ENCODE measurements around the gene PAQR8. TPM values are rescaled to one million over a fixed set of nuclear protein-coding genes. Genes with fewer than 3 reads are reported as not detected.
A peak's percentile ranks its signal among the peaks of the same experiment; 100 is the strongest.

PAQR8 gene
- total and polyA plus RNA-seq, 4 donors = 36.0 to 60.1 (median 40.9) TPM

- Histone ChIP-seq H3K4me3 (ENCODE audit: low read depth, low read length) (no peak overlapping the region), H3K4me1 (ENCODE audit: control insufficient read depth, insufficient read depth, low read length) (peaks cover 5% of the 10 kb centered on the region), H3K27ac (ENCODE audit: low read depth, low read length) (no peak overlapping the region), H3K36me3 (ENCODE audit: control insufficient read depth, insufficient read depth, low read length) (no peaks in the 10 kb centered on the region), H3K9me3 (ENCODE audit: control insufficient read depth, insufficient read depth, low read length) (no peaks in the 10 kb centered on the region), H3K27me3 (ENCODE audit: control insufficient read depth, insufficient read depth, low read length) (no peaks in the 10 kb centered on the region)
- no peak for DNase-seq (ENCODE audit: low read depth in 4 of 6, low spot score in 6 of 6)
- no CpG with 5 or more reads among the region's 1 CpG for WGBS (ENCODE audit: insufficient coverage)
Measured at GRCh38 chr6:52415333-52415732, 53.4 kb downstream of the PAQR8 start.

GRCh38 chr6:52415917-52416628 lies 54.1 kb downstream of the PAQR8 start:
- Histone ChIP-seq H3K9me3 (ENCODE audit: control insufficient read depth, insufficient read depth, low read length) (no peaks in the 10 kb centered on the region), H3K27me3 (ENCODE audit: control insufficient read depth, insufficient read depth, low read length) (no peaks in the 10 kb centered on the region), H3K27ac (ENCODE audit: low read depth, low read length) (no peak overlapping the region), H3K4me1 (ENCODE audit: control insufficient read depth, insufficient read depth, low read length) (peaks cover 5% of the 10 kb centered on the region), H3K4me3 (ENCODE audit: low read depth, low read length) (no peak overlapping the region), H3K36me3 (ENCODE audit: control insufficient read depth, insufficient read depth, low read length) (no peaks in the 10 kb centered on the region)
- 100% methylated on average over 1 of the region's 6 CpGs for WGBS (ENCODE audit: insufficient coverage)
- DNase-seq (ENCODE audit: low read depth in 4 of 6, low spot score in 6 of 6) = no peak

GRCh38 chr6:52416629-52417151 lies 54.7 kb downstream of the PAQR8 start:
- DNase-seq (ENCODE audit: low read depth in 4 of 6, low spot score in 6 of 6) = peak; percentile 49 to 93 (median 62)
- no CpG with 5 or more reads among the region's 1 CpG for WGBS (ENCODE audit: insufficient coverage)
- no peak overlapping the region for H3K4me3 ChIP-seq (ENCODE audit: low read depth, low read length)
- no peak overlapping the region for H3K27ac ChIP-seq (ENCODE audit: low read depth, low read length)
- H3K4me1 ChIP-seq (ENCODE audit: control insufficient read depth, insufficient read depth, low read length) = peaks cover 5% of the 10 kb centered on the region
- H3K27me3 ChIP-seq (ENCODE audit: control insufficient read depth, insufficient read depth, low read length) = no peaks in the 10 kb centered on the region
- H3K36me3 ChIP-seq (ENCODE audit: control insufficient read depth, insufficient read depth, low read length) = no peaks in the 10 kb centered on the region
- no peaks in the 10 kb centered on the region for H3K9me3 ChIP-seq (ENCODE audit: control insufficient read depth, insufficient read depth, low read length)

- DNase-seq (ENCODE audit: low read depth in 4 of 6, low spot score in 6 of 6) = no peak
- no peak overlapping the region for H3K4me3 ChIP-seq (ENCODE audit: low read depth, low read length)
- H3K27ac ChIP-seq (ENCODE audit: low read depth, low read length) = no peak overlapping the region
- no peaks in the 10 kb centered on the region for H3K27me3 ChIP-seq (ENCODE audit: control insufficient read depth, insufficient read depth, low read length)
- 82% methylated on average over 3 of the region's 5 CpGs for WGBS (ENCODE audit: insufficient coverage)
- peaks cover 5% of the 10 kb centered on the region for H3K4me1 ChIP-seq (ENCODE audit: control insufficient read depth, insufficient read depth, low read length)
- no peaks in the 10 kb centered on the region for H3K9me3 ChIP-seq (ENCODE audit: control insufficient read depth, insufficient read depth, low read length)
- no peaks in the 10 kb centered on the region for H3K36me3 ChIP-seq (ENCODE audit: control insufficient read depth, insufficient read depth, low read length)
Measured at GRCh38 chr6:52417675-52418111, 55.7 kb downstream of the PAQR8 start.

GRCh38 chr6:52418606-52419005 lies 56.7 kb downstream of the PAQR8 start:
- no peaks in the 10 kb centered on the region for H3K27me3 ChIP-seq (ENCODE audit: control insufficient read depth, insufficient read depth, low read length)
- 93% methylated on average over 2 of the region's 2 CpGs for WGBS (ENCODE audit: insufficient coverage)

GRCh38 chr6:52419809-52420667 lies 58.1 kb downstream of the PAQR8 start, which contains the start of gene EFHC1:
EFHC1 (plus strand) TSS chr6:52420342; CDS start chr6:52420411, 69 bp downstream.
- DNase-seq (ENCODE audit: low read depth in 4 of 6, low spot score in 6 of 6) = peak; percentile 90 to 99 (median 97)
- Histone ChIP-seq H3K36me3 (ENCODE audit: control insufficient read depth, insufficient read depth, low read length) (no peaks in the 10 kb centered on the region), H3K27me3 (ENCODE audit: control insufficient read depth, insufficient read depth, low read length) (no peaks in the 10 kb centered on the region), H3K4me1 (ENCODE audit: control insufficient read depth, insufficient read depth, low read length) (peaks cover 5% of the 10 kb centered on the region), H3K27ac (ENCODE audit: low read depth, low read length) (peak within 1 kb of the TSS; percentile 93), H3K9me3 (ENCODE audit: control insufficient read depth, insufficient read depth, low read length) (no peaks in the 10 kb centered on the region), H3K4me3 (ENCODE audit: low read depth, low read length) (peak within 1 kb of the TSS; percentile 99)
- under 1% methylated on average over 56 of the region's 57 CpGs for WGBS (ENCODE audit: insufficient coverage)

More at GRCh38 chr6:52418606-52419005, 56.7 kb downstream of the PAQR8 start:
- peaks cover 5% of the 10 kb centered on the region for H3K4me1 ChIP-seq (ENCODE audit: control insufficient read depth, insufficient read depth, low read length)
- no peaks in the 10 kb centered on the region for H3K9me3 ChIP-seq (ENCODE audit: control insufficient read depth, insufficient read depth, low read length)
- no peak overlapping the region for H3K27ac ChIP-seq (ENCODE audit: low read depth, low read length)
- DNase-seq (ENCODE audit: low read depth in 4 of 6, low spot score in 6 of 6) = no peak
- H3K4me3 ChIP-seq (ENCODE audit: low read depth, low read length) = no peak overlapping the region
- H3K36me3 ChIP-seq (ENCODE audit: control insufficient read depth, insufficient read depth, low read length) = no peaks in the 10 kb centered on the region

GRCh38 chr6:52420668-52421358 lies 58.9 kb downstream of the PAQR8 start:
- WGBS (ENCODE audit: insufficient coverage) = under 1% methylated on average over 19 of the region's 21 CpGs
- H3K9me3 ChIP-seq (ENCODE audit: control insufficient read depth, insufficient read depth, low read length) = no peaks in the 10 kb centered on the region
- H3K36me3 ChIP-seq (ENCODE audit: control insufficient read depth, insufficient read depth, low read length) = no peaks in the 10 kb centered on the region
- peak in 5 of 6 donors; percentile 31 to 93 (median 53) for DNase-seq (ENCODE audit: low read depth in 4 of 6, low spot score in 6 of 6)
- H3K27ac ChIP-seq (ENCODE audit: low read depth, low read length) = peak overlapping the region; percentile 87
- H3K27me3 ChIP-seq (ENCODE audit: control insufficient read depth, insufficient read depth, low read length) = no peaks in the 10 kb centered on the region
- H3K4me3 ChIP-seq (ENCODE audit: low read depth, low read length) = peak overlapping the region; percentile 99
- peaks cover 5% of the 10 kb centered on the region for H3K4me1 ChIP-seq (ENCODE audit: control insufficient read depth, insufficient read depth, low read length)

GRCh38 chr6:52422156-52422555 lies 60.2 kb downstream of the PAQR8 start:
- 94% methylated on average over 2 of the region's 2 CpGs for WGBS (ENCODE audit: insufficient coverage)
- Histone ChIP-seq H3K4me3 (ENCODE audit: low read depth, low read length) (no peak overlapping the region), H3K27me3 (ENCODE audit: control insufficient read depth, insufficient read depth, low read length) (no peaks in the 10 kb centered on the region), H3K9me3 (ENCODE audit: control insufficient read depth, insufficient read depth, low read length) (no peaks in the 10 kb centered on the region), H3K4me1 (ENCODE audit: control insufficient read depth, insufficient read depth, low read length) (peaks cover 5% of the 10 kb centered on the region), H3K36me3 (ENCODE audit: control insufficient read depth, insufficient read depth, low read length) (no peaks in the 10 kb centered on the region), H3K27ac (ENCODE audit: low read depth, low read length) (no peak overlapping the region)
- no peak for DNase-seq (ENCODE audit: low read depth in 4 of 6, low spot score in 6 of 6)

- DNase-seq (ENCODE audit: low read depth in 4 of 6, low spot score in 6 of 6) = no peak
- Histone ChIP-seq H3K27ac (ENCODE audit: low read depth, low read length) (peak overlapping the region; percentile 82), H3K9me3 (ENCODE audit: control insufficient read depth, insufficient read depth, low read length) (no peaks in the 10 kb centered on the region), H3K27me3 (ENCODE audit: control insufficient read depth, insufficient read depth, low read length) (no peaks in the 10 kb centered on the region), H3K4me3 (ENCODE audit: low read depth, low read length) (no peak overlapping the region), H3K36me3 (ENCODE audit: control insufficient read depth, insufficient read depth, low read length) (no peaks in the 10 kb centered on the region), H3K4me1 (ENCODE audit: control insufficient read depth, insufficient read depth, low read length) (peaks cover 5% of the 10 kb centered on the region)
- WGBS (ENCODE audit: insufficient coverage) = no CpG with 5 or more reads among the region's 3 CpGs
Measured at GRCh38 chr6:52423448-52423847, 61.5 kb downstream of the PAQR8 start.
